H9 (cell line): ENCODE data around the gene FCF1. TPM values are rescaled to one million over a fixed set of nuclear protein-coding genes. Genes with fewer than 3 reads are reported as not detected.

ENCODE experiments used
- DNase-seq: peaks from one replicate; pipeline ENCODE4 v3.0.0-alpha.2; 2017
- H2AFZ ChIP-seq: one replicate; pipeline ENCODE4 v1.6.1; 2013; ENCODE audit warnings: mild to moderate bottlenecking, low read length, control low read depth, moderate library complexity
- H2AK5ac ChIP-seq: 2 replicates; pipeline ENCODE4 v1.6.1; 2013; ENCODE audit warnings: low read length, control low read depth, mixed read lengths; ENCODE audit not compliant: insufficient read length
- H2BK120ac ChIP-seq: one replicate; pipeline ENCODE4 v1.6.1; 2013; ENCODE audit warnings: low read depth, mild to moderate bottlenecking, low read length, control low read depth, inconsistent platforms; ENCODE audit not compliant: poor library complexity, severe bottlenecking
- H2BK12ac ChIP-seq: 2 replicates; pipeline ENCODE4 v1.6.1; 2013; ENCODE audit warnings: low read length, control low read depth, mixed read lengths, low read depth; ENCODE audit not compliant: insufficient read length
- H2BK15ac ChIP-seq: 2 replicates; pipeline ENCODE4 v1.6.1; 2013; ENCODE audit warnings: low read depth, low read length, control low read depth
- H2BK20ac ChIP-seq: one replicate; pipeline ENCODE4 v1.6.1; 2013; ENCODE audit warnings: low read depth, mild to moderate bottlenecking, low read length, control low read depth, inconsistent platforms; ENCODE audit not compliant: poor library complexity, severe bottlenecking
- H2BK5ac ChIP-seq: 2 replicates; pipeline ENCODE4 v1.6.1; 2013; ENCODE audit warnings: low read length, control low read depth, mixed read lengths; ENCODE audit not compliant: insufficient read length
- H3K14ac ChIP-seq: 2 replicates; pipeline ENCODE4 v1.6.1; 2013; ENCODE audit warnings: low read length, control low read depth; ENCODE audit not compliant: insufficient read depth
- H3K18ac ChIP-seq: 2 replicates; pipeline ENCODE4 v1.6.1; 2013; ENCODE audit warnings: low read depth, mild to moderate bottlenecking, mixed read lengths, low read length, control low read depth; ENCODE audit not compliant: insufficient read length
- H3K23ac ChIP-seq: 2 replicates; pipeline ENCODE4 v1.6.1; 2013; ENCODE audit warnings: low read length, control low read depth, mixed read lengths, low read depth; ENCODE audit not compliant: insufficient read length
- H3K23me2 ChIP-seq: 2 replicates; pipeline ENCODE4 v1.6.1; 2013; ENCODE audit warnings: low read depth, mild to moderate bottlenecking, mixed read lengths, low read length, control low read depth; ENCODE audit not compliant: insufficient read length, poor library complexity, severe bottlenecking
- H3K27ac ChIP-seq: 2 replicates; pipeline ENCODE4 v1.5.1; 2013; ENCODE audit warnings: low read length, control low read depth, mixed read lengths, low read depth; ENCODE audit not compliant: insufficient read length
- H3K27me3 ChIP-seq: 2 replicates; pipeline ENCODE4 v1.6.1; 2013; ENCODE audit warnings: low read length, control low read depth, inconsistent platforms; ENCODE audit not compliant: insufficient read depth
- H3K4ac ChIP-seq: 2 replicates; pipeline ENCODE4 v1.6.1; 2013; ENCODE audit warnings: low read depth, mild to moderate bottlenecking, control low read depth, inconsistent platforms, low read length, moderate library complexity
- H3K4me1 ChIP-seq: 2 replicates; pipeline ENCODE4 v1.6.1; 2013; ENCODE audit warnings: low read length, control low read depth, inconsistent platforms; ENCODE audit not compliant: insufficient read depth
- H3K4me2 ChIP-seq: 2 replicates; pipeline ENCODE4 v1.6.1; 2013; ENCODE audit warnings: low read length, control low read depth, mixed read lengths; ENCODE audit not compliant: insufficient read length, insufficient read depth
- H3K56ac ChIP-seq: 2 replicates; pipeline ENCODE4 v1.6.1; 2013; ENCODE audit warnings: low read depth, mild to moderate bottlenecking, mixed read lengths, low read length, control low read depth; ENCODE audit not compliant: insufficient read length
- H3K79me1 ChIP-seq: 2 replicates; pipeline ENCODE4 v1.6.1; 2013; ENCODE audit warnings: low read depth, mild to moderate bottlenecking, moderate library complexity, low read length, control low read depth, inconsistent platforms; ENCODE audit not compliant: insufficient read depth, poor library complexity, severe bottlenecking
- H3K79me2 ChIP-seq: 2 replicates; pipeline ENCODE4 v1.6.1; 2013; ENCODE audit warnings: low read length, control low read depth, inconsistent platforms; ENCODE audit not compliant: insufficient read depth
- H3K9ac ChIP-seq: 2 replicates; pipeline ENCODE4 v1.6.1; 2013; ENCODE audit warnings: low read length, control low read depth, mixed read lengths; ENCODE audit not compliant: insufficient read length; ENCODE audit errors: extremely low read depth
- H3K9me3 ChIP-seq: one replicate; pipeline ENCODE4 v1.6.1; 2013; ENCODE audit warnings: low read depth, low read length, inconsistent platforms; ENCODE audit not compliant: control insufficient read depth
- H3T11ph ChIP-seq: one replicate; pipeline ENCODE4 v1.6.1; 2013; ENCODE audit warnings: mild to moderate bottlenecking, low read length, control low read depth, inconsistent platforms
- H4K20me1 ChIP-seq: one replicate; pipeline ENCODE4 v1.6.1; 2013; ENCODE audit not compliant: control insufficient read depth, insufficient read length, insufficient read depth
- H4K5ac ChIP-seq: 2 replicates; pipeline ENCODE4 v1.6.1; 2013; ENCODE audit warnings: low read depth, mild to moderate bottlenecking, mixed read lengths, low read length, control low read depth; ENCODE audit not compliant: insufficient read length
- H4K8ac ChIP-seq: replicated peaks from 2 replicates; pipeline ENCODE4 v1.6.1; 2013; ENCODE audit warnings: low read length, control low read depth, mixed read lengths, low read depth; ENCODE audit not compliant: insufficient read length
- H4K91ac ChIP-seq: 2 replicates; pipeline ENCODE4 v1.6.1; 2013; ENCODE audit warnings: low read depth, mild to moderate bottlenecking, moderate library complexity, mixed read lengths, low read length, control low read depth; ENCODE audit not compliant: insufficient read length
- H3K27ac Mint-ChIP-seq, 3 experiments: 2 replicates in 2 of 3; 3 replicates in 1 of 3; pipeline ENCODE4 v1.8.0; 2020 to 2021; ENCODE audit warnings: mixed read lengths in 3 of 3, mild to moderate bottlenecking in 1 of 3, moderate library complexity in 1 of 3
- H3K27me3 Mint-ChIP-seq: 2 replicates; pipeline ENCODE4 v1.8.0; 2021; ENCODE audit warnings: low read depth, mild to moderate bottlenecking, moderate library complexity, mixed read lengths
- H3K36me3 Mint-ChIP-seq, 3 experiments: 2 replicates in 2 of 3; 3 replicates in 1 of 3; pipeline ENCODE4 v1.8.0; 2020 to 2021; ENCODE audit warnings: low read depth in 3 of 3, mixed read lengths in 3 of 3; ENCODE audit not compliant: insufficient read depth in 1 of 3
- H3K4me1 Mint-ChIP-seq, 2 experiments: 2 replicates each; pipeline ENCODE4 v1.8.0; 2020; ENCODE audit warnings: mixed read lengths in 2 of 2
- H3K4me3 Mint-ChIP-seq, 2 experiments: 2 replicates in 1 of 2; 3 replicates in 1 of 2; pipeline ENCODE4 v1.8.0; 2020 to 2021; ENCODE audit warnings: mild to moderate bottlenecking in 2 of 2, mixed read lengths in 2 of 2, moderate library complexity in 1 of 2
- H3K9me3 Mint-ChIP-seq, 2 experiments: 2 replicates in 1 of 2; 3 replicates in 1 of 2; pipeline ENCODE4 v1.8.0; 2020; ENCODE audit warnings: mild to moderate bottlenecking in 2 of 2, mixed read lengths in 2 of 2, moderate library complexity in 1 of 2
- CTCF ChIP-seq: fragments of 200-600 bp; sonication (generic); conservative IDR thresholded peaks from 3 replicates; pipeline ENCODE4 v1.8.0; 2021; ENCODE audit warnings: antibody characterized with exemption, mild to moderate bottlenecking
- WGBS: extraction: QIAGEN DNeasy Blood & Tissue Kit; methylation state at CpG from one replicate; pipeline ENCODE4 v1.1.7; 2013; ENCODE audit warnings: missing lambda C conversion rate, low lambda C conversion rate, mixed read lengths; ENCODE audit not compliant: insufficient read length; ENCODE audit errors: extremely low coverage; 5-methylcytosine and 5-hydroxymethylcytosine counted together
- total RNA-seq: library from RNA; stranded (reverse); gene quantifications from 2 replicates; pipeline ENCODE4 v1.2.1, GENCODE V29; 2021

FCF1 gene
- total RNA-seq, 1 experiment from 2014 or later = 87.7 TPM

- Histone ChIP-seq H4K8ac (no peak overlapping the region), H2AFZ (no peak overlapping the region), H3K18ac (no peak overlapping the region), H3K9me3 (no peaks in the 10 kb centered on the region), H3K27ac (no peak overlapping the region), H2BK12ac (no peak overlapping the region), H4K20me1 (no peaks in the 10 kb centered on the region), H4K91ac (no peak overlapping the region), H2BK15ac (no peak overlapping the region), H2BK5ac (no peak overlapping the region), H4K5ac (no peak overlapping the region), H3T11ph (no peak overlapping the region), H3K56ac (no peak overlapping the region), H3K4me2 (no peak overlapping the region), H3K23me2 (no peaks in the 10 kb centered on the region), H2BK120ac (no peak overlapping the region), H3K79me1 (no peaks in the 10 kb centered on the region), H3K14ac (no peak overlapping the region), H3K4ac (no peak overlapping the region), H3K27me3 (no peaks in the 10 kb centered on the region), H3K79me2 (peaks cover 17% of the 10 kb centered on the region), H2AK5ac (no peak overlapping the region), H3K4me1 (no peaks in the 10 kb centered on the region), H3K23ac (no peak overlapping the region), H2BK20ac (no peak overlapping the region), H3K9ac (no peak overlapping the region)
- Mint-ChIP-seq H3K36me3 (peaks cover 27 to 34% (median 34%) of the 10 kb centered on the region in 3 experiments), H3K9me3 (peaks cover 16 to 31% of the 10 kb centered on the region in 2 experiments), H3K27ac (no peak overlapping the region), H3K27me3 (no peaks in the 10 kb centered on the region), H3K4me3 (no peak overlapping the region), H3K4me1 (no peaks in the 10 kb centered on the region)
- WGBS = no CpG with 5 or more reads among the region's 5 CpGs
- no peak for TF ChIP-seq CTCF
- no peak for DNase-seq
These were observed 7.1 kb upstream of the FCF1 start for GRCh38 chr14:74705613-74706500.
